Stimulated activated CD8-positive, alpha-beta memory T cell treated with anti-CD3 and anti-CD28 coated beads, Interleukin-15, amount 100 ng/mL, for 4 hours (primary cell): ENCODE data around the gene ZFHX3.

Experiments
- DNase-seq, 2 donors: peaks; one replicate each; pipeline ENCODE4 v3.0.0-alpha.2; 2020; ENCODE audit warnings: low read depth in 2 of 2

Gene ZFHX3

DNA sequence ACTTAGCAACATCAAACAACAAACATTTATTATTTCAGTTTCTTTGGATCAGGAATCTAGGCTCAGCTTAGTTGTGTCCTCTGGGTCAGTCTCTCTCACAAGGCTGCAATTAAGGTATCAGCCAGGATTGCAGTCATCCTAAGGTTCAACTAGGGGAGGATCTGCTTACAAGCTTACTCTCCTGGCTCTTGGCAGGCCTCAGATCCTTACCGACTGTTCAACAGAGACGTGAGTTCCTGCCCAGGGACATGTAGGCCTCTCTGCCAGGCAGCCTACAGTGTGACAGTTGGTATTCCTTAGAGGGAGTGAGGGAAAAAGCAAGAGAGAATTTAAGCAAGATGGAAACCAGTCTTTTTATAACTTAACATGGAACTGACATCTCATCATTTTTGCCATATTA, 294.0 kb downstream of the ZFHX3 start:
- no peak for DNase-seq

DNA sequence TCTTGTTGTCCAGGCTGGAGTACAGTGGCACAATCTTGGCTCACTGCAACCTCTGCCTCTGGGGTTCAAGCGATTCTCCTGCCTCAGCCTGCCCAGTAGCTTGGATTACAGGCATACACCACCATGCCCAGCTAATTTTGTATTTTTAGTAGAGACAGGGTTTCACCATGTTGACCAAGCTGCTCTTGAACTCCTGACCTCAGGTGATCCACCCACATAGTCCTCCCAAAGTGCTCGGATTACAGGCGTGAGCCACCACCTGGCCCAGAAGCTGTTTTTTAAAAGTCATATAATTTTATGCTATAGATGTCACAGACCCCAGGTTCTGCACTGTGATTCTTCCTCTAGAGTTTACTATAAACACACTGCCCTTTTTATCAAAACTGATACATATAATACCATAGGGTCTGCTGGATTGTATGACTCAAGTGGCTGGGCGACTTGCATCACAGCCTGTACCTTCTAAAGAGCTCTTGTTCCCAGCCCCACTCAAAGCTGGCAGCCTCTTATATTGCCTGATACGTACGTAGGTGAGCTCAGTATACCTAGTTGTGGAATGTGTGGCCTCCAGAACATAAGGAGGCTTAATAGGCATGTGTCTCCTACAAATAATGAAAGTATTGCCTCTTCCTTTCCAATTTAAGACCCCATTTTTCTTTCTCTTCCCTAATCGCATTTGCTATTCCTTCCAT, 295.8 kb downstream of the ZFHX3 start:
- DNase-seq, result no peak

DNA sequence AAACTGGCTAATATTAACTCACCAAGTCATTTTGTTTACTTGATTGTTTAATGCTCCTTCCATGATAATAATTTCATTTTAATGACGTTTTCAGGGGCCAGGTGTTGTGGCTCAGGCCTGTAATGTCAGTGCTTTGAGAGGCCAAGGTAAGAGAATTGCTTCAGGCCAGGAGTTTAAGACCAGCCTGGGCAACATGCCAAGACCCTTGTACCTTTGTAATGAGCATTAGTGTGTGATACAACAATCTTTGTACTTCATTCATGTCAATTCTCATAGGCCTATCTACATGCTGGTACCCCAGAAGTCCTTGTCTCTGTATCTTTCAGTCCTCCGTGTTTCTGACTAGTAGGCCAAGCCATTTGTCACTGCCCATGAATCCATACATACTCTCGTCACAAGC, 296.9 kb downstream of the ZFHX3 start:
- no peak for DNase-seq

DNA sequence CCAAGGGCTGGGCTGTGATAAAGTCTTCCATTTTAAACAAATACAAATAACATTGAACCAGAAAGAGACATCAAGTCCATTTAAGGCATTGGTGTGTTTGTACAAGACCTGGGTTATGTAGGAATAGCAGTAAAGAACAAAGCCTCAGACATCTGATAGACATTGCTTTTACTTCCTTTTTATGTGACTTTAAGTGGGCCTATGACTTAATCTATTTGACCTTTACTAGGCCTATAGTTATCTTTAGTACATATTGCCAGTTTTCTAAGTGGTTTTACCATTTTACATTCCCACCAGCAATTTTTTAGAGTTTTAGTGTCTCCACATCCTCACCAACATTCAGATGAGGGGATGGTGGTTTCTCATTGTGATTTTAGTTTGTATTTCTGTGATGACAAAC, 298.8 kb downstream of the ZFHX3 start:
- no peak for DNase-seq

DNA sequence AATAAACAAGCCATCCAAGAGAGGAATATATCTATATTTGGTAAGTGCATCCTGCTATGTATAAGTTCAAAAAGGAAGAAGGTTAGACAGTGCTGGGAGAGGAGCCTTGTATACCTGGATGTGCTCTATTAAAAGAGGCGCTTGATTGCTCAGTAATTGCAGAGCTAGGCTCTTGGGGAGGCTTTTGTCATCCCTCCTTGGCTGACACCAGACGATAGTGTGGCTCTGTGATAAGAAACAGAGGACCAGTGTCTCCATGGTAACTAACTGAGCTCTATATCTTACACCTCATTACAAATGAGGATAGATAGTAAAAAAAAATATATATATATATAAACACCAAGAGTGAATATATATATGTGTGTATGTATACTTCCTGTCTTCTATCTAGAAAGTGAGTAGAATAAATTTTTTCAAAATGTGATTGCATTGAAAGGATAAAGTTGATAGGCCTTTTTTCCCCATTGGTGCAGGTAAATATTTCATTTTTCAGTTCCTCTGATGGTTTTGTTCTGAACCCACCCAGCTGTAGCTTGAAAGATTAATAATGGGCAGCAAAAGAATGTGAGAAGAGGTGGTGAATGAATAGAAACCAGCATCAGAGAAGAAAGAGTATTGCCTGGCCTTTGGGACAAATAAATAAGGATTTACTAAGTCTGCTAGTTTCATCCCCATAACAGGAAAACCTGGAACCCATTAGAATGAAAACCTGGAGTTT, 303.7 kb downstream of the ZFHX3 start:
- DNase-seq, result no peak

DNA sequence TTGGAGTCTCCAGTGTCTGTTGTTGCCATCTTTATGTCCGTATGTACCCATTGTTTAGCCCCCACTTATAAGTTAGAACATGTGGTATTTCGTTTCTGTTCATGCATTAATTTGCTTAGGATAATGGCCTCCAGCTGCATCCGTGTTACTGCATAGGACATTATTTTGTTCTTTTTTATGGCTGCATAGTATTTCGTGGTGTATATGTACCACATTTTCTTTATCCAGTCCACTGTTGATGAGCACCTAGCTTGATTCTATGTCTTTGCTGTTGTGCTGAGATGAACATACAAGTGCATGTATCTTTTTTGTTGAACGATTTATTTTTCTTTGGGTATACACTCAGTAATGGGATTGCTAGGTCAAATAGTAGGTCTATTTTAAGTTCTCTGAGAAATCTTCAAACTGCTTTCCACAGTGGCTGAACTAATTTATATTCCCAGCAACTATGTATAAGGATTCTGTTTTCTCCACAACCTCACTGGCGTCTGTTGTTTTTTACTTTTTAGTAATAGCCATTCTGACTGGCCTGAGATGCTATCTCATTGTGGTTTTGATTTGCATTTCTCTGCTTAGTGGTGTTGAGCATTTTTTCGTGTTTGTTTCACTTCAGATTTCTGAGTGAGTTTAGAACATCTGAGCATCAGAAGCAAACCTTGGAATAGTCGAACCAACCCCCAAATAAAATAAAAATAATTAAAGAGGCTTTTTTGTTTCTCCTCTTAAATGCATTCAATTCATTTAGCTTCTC, 304.7 kb downstream of the ZFHX3 start:
- no peak for DNase-seq

DNA sequence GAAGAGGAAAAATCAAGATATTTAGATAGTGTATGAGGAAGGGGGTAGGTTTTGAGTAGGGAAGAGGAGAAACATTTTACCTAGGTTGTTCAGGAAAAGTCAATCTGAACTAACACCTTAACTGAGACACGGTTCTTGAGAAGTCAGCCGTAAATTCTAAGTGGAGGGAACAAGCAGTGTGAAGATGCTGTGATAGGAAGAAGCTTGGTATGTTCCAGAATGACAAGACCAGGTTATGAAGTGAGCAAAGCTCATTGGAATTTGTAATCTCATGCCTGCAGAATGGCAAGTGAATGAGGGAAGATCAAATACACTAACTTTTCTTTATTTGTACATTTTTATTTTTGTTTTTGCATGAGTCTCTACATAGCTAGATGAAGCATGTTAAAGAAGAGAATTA, 307.6 kb downstream of the ZFHX3 start:
- DNase-seq, result no peak

DNA sequence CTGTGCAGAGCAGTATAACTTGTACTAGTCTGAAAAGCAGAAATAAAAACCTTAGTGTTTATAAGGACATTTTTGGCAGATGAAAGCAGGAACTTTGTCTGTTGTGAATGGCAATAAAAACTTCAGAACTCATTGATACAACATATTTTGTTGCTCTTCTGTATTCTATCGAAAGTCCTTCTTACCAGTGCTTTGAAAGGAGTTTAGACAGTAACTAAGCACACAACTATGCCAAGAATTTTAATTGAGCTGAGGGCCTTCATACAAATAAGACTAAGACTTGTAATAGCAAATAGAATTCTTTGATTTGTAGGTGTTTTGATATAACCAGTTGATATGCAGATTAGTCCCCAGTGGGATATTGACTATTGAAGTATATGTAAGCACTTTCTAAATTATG, 308.4 kb downstream of the ZFHX3 start:
- DNase-seq, result no peak

DNA sequence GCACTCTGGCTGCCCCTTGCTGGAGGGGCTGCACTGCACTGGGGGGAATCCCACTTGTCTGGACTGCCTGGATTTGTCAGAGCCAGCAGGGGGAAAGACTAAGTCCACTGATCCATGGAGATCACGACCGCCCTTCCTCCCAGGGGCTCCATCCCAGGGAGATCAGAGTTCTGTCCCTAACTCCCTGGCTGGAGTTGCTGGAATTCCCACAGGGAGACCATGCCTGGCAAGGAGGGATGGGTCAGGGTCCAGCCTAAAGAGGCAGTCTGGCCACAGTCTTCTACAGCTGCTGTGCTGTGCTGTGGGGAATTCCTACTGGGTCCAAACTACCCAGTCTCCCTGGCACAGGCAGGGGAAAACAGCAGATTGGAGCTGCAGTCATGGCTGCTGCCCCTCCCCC, 311.9 kb downstream of the ZFHX3 start:
- no peak for DNase-seq
